Tibial nerve (tissue), 3 donors: ENCODE data around the gene UTY.

Experiments used
- POLR2A ChIP-seq, 2 donors: fragments of 450-650 bp; IDR thresholded peaks; one replicate each; pipeline ENCODE4 v1.6.1; 2017; ENCODE audit warnings: antibody characterized with exemption in 2 of 2, mild to moderate bottlenecking in 2 of 2, moderate library complexity in 2 of 2
- TF ChIP-seq, protein P1 (sequence below), 5 experiments: fragments of 200-600 bp in 3 of 5; fragments of 450-650 bp in 2 of 5; sonication (generic) in 3 of 5; IDR thresholded peaks; one replicate each; pipeline ENCODE4 v1.5.1; 2016 to 2019; ENCODE audit warnings: antibody characterized with exemption in 5 of 5, mild to moderate bottlenecking in 3 of 5, moderate library complexity in 2 of 5

DNA sequence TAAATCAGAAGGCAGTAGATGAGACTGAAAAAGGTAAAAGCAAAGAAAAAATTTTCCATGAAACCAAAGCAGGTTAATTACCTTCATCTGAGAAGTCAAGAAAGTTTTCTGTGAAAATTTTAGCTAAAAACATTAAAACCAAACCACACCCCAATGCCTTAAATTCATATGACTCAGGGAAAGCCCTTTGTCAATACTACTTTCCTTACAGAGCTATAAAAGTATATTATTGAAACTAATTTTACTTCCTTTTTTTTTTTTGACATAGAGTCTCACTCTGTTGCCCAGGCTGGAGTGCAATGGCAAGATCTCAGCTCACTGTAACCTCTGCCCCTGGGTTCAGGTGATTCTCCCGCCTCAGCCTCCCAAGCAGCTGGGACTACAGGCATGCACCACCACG, 117.2 kb downstream of the UTY start:
- TF ChIP-seq, protein P1, sequence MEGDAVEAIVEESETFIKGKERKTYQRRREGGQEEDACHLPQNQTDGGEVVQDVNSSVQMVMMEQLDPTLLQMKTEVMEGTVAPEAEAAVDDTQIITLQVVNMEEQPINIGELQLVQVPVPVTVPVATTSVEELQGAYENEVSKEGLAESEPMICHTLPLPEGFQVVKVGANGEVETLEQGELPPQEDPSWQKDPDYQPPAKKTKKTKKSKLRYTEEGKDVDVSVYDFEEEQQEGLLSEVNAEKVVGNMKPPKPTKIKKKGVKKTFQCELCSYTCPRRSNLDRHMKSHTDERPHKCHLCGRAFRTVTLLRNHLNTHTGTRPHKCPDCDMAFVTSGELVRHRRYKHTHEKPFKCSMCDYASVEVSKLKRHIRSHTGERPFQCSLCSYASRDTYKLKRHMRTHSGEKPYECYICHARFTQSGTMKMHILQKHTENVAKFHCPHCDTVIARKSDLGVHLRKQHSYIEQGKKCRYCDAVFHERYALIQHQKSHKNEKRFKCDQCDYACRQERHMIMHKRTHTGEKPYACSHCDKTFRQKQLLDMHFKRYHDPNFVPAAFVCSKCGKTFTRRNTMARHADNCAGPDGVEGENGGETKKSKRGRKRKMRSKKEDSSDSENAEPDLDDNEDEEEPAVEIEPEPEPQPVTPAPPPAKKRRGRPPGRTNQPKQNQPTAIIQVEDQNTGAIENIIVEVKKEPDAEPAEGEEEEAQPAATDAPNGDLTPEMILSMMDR (IDR thresholded peaks at IDR 0.05) = no peak
- no peak for TF ChIP-seq POLR2A (IDR thresholded peaks at IDR 0.05)
